NOMO-1 treated with DMSO at 0.1 percent for 48 hours (cell line): ENCODE measurements around the gene ZNF77.
A peak's percentile ranks its signal among the peaks of the same experiment; 100 is the strongest.
"Not testable (repeated sequence)": the region's sequence is repeated elsewhere in the genome, so short reads cannot be mapped to it uniquely, and the experiment has no call there.

Experiments
- DNase-seq: peaks from one replicate; lab custom pipeline; 2025; ENCODE audit not compliant: unreplicated experiment; lab: John Stamatoyannopoulos, UW

Gene ZNF77

DNA sequence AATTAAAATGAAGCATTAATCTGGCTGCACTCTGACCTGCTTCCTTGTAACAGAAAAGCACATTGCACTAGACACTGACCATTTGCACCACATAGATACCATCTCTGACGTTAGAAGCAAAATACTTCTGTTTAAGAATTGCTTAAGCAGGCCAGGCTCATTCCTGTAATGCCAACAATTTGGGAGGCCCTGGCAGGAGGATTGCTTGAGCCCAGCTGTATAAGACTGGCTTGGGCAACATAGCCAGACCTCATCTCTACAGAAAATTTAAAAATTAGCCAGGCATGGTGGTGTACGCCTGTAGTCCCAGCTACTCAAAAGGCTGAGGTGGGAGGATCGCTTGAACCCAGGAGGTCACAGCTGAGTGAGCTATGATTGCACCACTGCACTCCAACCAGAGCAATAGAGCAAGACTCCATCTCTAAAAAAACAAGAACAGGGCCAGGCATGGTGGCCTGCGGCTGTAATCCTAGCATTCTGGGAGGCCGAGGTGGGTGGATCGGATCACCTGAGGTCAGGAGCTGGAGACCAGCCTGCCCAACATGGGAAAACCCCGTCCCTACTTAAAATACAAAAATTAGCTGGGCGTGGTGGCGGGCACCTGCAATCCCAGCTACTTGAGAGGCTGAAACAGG lies 25.5 kb upstream of the ZNF77 start:
- DNase-seq = no peak

DNA sequence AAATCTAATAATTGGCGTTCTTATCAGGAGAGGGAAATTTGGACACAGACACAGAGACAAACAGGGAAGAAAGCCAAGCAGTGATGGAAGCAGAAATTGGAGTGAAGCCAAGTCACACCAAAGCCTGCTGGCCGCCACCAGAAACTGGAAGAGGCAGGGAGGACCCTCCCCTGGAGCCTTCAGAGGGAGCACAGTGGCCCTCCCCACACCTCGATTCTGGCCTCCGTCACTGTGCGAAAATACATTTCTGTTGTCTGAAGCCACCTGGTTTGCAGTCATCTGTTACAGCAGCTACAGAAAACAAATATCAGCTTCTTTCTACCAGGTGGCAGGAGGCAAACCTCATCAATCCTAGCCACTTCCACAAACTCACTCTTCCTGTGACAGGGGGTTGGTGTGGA lies 24.3 kb upstream of the ZNF77 start:
- no peak for DNase-seq

DNA sequence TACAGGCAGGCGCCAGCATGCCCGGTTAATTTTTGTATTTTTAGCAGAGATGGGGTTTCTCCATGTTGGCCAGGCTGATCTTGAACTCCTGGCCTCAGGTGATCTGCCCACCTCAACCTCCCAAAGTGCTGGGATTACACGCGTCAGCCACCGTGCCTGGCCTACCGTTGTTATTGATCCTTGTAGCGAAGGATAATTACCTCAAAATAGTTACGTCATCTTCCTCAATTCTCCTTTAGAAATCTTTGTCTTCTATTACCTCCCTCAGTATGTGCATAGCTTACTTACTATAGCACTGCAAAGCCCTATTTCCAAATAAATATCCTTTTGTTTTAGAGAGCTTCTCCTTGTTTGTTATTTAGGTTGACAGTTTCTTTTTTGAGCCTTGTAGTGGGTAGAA lies 23.2 kb upstream of the ZNF77 start:
- no peak for DNase-seq

DNA sequence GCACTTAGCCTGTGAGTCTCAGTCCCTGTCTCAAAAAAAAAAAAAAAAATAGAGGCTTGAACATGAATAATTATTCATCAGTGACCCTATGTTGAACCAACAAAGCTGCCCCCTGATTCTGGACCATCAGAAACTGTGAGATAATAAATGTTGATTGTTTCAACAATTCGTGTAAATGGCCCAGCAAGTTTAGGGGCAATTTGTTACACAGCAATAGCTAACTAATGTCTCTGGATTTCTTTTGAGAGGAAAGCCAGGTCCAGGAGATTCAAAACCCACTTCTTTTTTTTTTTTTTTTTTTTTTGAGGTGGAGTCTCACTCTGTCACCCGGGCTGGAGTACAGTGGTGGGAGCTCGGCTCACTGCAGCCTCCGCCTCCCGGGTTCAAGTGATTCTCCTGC lies 20.1 kb upstream of the ZNF77 start:
- DNase-seq = no peak

DNA sequence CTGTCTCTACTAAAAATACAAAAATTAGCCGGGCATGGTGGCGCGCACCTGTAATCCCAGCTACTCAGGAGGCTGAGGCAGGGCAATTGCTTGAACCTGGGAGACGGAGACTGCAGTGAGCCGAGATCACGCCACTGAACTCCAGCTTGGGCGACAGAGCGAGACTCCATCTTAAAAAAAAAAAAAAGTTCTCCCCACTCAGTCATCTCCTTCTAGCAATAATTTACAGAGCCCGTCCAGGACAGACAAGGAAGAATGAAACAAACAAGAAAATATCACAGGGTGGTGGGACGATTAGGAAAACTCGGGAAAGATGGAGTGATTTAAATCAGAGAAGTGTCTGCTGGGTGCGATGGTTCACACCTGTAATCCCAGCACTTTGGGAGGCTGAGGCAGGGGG lies 18.9 kb upstream of the ZNF77 start:
- DNase-seq = not testable (repeated sequence)

DNA sequence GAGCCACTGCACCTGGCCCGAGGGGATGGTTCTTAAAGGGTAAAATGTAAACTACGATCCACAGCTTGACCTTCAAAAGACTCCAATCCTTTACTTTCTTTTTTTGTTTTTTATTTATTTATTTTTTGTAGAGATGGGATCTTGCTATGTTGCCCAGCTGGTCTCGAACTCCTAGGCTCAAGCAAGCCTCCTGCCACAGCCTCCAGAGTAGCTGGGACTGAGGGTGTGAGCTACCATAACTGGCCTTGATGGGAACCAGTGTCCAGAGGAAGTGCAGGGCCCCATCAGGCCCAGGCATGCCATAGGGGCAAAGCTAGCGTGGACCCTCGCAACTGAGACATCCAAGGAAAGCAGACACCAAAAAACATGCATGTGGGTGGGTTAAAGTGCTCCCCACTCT lies 18.4 kb upstream of the ZNF77 start:
- no peak for DNase-seq

DNA sequence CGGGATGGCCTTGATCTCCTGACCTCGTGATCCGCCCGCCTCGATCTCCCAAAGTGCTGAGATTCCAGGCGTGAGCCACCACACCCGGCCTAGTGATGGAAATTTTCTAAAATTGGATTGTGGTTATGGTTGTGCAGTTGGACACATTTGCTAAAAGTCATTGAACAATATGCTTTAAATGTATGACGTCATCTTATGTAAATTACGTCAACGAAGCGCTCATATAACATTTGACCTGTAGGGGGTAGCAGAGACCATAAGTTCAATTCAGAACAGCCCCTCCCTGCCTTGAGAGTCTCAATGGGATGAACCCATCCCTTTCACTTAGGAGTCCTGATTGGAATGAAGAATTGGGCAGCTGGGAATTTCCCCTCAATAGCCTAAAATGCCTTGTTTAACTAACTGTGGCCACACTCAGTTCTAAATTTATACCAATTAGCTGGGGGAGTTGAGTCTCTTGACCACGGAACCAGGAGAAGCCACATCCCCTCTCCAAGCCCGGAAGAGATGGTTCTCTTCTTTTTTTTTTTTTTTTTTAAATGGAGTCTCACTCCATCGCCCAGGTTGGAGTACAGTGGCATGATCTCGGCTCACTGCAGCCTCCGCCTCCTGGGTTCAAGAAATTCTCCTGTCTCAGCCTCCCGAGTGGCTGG lies 17.4 kb upstream of the ZNF77 start:
- peak; percentile 59 for DNase-seq

DNA sequence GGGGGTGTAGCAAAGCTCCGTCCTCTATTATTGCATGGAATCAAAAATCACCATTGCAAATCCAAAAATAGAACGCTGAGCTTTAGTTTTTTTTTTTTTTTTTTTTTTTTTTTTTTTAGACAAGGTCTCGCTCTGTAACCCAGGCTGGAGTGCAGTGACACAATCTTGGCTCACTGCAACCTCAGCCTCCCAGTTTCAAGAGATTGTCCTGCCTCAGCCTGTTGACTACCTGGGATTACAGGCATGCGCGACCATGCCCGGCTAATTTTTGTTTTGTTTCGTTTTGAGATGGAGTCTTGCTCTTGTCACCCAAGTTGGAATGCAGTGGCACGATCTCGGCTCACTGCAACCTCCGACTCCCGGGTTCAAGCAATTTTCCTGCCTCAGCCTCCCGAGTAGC lies 15.3 kb upstream of the ZNF77 start:
- DNase-seq = no peak

DNA sequence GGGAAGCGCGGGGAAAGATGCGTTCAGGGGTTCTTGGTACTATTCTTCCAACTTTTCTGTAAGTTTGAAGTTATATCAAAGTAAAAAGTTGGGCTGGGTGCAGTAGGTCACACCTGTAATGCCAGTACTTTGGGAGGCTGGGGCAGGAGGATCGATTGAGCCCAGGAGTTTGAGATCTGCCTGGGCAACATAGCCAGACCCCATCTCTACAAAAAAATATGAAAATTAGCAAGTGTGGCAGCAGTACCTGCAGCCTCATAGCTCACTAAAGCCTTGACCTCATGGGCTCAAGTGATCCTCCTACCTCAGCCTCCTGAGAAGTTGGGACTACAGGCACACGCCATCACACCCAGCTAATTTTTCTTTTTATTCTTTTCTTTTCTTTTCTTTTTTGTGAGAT lies 12.4 kb upstream of the ZNF77 start:
- no peak for DNase-seq

DNA sequence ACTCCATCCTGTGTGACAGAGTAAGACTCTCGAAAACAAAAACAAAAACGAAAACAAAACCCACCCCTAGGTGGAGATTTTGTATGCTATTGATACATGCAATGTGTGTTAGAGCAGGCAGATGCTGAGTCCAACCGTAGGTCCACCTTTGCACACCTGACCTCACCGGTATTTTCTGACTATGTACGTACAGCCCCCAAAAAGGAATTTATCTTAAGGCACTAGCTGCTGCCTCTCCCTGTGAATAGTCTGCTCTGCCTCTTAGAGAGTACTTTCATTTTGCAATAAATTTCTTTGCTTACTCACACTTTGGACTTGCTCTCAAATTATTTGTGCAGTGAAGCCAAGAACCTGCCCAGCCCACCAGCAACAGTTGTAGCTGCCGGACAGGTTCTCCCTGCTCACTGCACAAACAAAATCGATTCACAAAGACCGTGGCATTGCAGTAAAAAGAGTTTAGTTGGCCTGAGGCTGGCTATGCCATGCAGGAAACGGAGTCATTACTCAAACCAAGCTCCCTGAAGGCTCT lies 8.2 kb upstream of the ZNF77 start:
- no peak for DNase-seq

DNA sequence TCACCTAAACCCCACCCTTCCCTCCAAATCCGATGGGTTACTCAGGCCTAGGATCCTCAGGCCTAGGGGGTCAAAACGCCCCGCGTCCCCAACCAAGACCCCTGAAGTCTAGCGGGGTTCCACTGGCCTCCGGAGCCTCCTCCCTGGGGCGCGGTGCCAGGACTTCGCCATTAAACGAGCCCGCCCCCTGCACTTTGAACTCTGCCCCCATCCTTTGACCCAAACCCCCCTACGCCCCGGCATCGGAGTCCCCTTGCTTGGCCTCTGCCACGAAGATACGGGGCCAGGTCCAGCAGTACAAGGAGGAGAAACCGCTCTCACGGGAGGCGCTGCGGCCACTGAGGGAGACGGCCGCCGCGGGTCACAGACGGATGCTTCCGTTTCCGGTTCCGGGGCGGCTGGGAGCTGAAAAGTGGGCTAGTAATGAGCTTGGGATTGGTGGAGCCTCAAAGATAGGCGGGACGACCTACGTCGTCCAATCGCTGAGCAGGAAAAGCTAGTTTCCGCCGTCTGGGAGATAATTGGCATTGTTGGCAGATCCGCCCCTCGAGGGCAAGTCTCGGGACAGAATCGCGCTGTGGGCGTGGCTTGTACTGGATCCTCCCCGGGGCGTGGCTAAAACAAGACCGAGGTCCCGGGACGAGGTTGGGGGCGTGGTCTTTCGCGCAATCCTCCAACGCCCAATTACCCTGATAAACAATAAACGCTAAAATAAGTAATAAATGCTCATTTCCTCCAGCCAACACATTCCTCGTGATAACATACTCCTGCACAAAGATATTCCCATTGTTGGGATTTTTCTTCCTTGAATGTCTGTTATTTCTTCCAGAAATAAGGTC lies 5.7 kb upstream of the ZNF77 start:
- peak; percentile 98 for DNase-seq

DNA sequence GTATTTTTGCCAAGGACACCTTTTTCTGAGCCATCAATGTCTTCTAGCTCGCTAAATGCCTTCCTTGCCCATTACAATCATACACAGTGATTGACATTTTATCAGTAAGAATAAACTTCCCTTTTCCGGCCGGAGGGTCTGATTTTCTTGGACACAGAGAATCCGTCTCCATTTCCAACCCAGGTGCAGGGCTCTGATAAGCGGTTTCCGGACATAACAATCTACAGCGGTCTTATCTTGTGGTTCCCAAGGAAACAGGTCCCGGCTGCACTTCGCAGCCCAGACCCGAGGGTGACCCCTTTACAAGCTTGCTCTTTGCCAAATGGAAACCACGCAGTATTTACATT lies 5.1 kb upstream of the ZNF77 start:
- DNase-seq = peak; percentile 34

DNA sequence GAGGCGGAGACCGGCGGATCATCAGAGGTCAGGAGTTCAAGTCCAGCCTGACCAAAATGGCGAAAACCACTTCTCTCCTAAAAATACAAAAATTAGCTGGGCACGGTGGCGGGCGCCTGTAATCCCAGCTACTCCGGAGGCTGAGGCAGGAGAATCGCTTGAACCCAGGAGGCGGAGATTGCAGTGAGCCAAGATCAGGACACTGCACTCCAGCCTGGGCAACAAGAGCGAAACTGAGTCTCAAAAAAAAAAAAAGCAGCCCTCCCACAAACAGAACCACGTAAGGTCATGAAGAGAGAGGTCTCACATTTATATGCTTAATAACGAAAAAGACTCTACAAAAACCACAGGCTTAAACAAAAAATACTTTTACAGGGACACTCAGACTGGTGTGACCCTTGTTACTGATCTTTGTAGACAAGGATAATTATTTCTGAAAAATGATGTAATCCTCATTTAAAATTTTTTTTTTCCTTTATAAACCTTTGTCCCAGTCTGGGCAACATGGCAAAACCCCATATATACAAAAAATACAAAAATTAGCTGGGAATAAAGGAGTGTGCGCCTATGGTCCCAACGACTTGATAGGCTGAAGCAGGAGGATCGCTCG lies 909 bp upstream of the ZNF77 start:
- DNase-seq = no peak

DNA sequence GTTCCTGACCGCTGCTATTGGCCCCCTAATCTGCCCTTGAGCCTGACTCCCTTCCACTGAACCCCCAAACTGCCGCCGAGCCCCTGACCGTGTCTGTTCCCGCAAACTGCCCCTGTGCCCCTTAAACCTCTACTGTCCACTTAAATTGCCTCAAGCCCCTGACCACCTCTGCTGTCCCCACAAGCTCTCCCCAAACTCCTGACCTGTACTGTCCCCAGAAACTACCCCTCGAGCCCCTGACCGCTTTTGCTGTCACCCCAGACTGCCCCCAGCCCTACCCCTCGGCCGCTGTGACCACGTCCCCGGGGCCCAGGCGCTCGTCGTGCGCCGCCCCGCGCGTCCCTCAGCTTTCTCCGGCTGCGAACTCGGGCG lies 382 bp downstream of the ZNF77 start:
- no peak for DNase-seq

DNA sequence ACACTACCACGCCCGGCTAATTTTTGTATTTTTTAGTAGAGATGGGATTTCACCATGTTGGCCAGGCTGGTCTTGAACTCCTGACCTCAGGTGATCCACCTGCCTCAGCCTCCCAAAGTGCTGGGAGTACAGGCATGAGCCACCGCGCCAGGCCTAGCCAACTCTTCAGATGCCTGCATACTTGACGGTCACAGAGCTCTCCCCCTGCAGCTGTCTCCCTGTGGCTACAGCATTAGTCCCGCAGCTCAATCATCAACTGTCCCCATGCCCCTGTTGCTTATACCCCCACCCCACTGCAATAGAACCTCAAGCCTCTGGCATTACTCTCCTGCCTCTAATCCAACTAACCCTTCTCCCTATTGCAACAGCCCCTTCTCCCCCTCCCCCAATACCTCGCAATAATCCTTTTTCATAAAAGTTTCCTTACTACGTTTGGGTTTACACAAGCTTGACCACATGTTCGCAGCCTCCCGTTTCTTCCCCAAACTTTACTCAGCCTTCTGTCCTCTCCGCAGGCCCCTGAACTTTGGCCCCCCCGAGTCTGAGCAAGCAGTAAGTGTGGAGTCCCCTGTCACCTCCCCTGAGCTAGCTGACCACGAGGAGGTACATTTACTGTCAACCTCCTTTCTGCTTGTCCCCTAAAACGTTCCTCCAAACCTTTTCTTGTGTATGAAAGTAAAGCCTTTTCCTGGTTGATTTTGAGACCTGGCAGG lies 1.7 kb downstream of the ZNF77 start:
- DNase-seq = no peak

DNA sequence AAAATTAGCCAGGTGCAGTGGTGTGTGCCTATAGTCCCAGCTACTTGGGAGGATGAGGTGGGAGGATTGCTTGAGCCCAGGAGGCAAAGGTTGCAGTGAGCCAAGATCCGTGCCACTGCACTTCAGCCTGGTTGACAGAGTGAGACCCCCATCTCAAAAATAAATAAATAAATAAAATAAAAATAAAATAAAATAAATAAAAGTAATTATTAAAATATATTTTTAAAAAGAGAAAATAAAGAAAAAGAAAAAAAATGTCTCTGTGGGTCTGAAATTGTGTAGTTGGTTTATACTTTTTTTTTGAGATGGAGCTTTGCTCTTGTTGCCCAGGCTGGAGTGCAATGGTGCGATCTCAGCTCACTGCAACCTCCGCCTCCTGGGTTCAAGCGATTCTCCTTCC lies 8.9 kb downstream of the ZNF77 start:
- DNase-seq = not testable (repeated sequence)

DNA sequence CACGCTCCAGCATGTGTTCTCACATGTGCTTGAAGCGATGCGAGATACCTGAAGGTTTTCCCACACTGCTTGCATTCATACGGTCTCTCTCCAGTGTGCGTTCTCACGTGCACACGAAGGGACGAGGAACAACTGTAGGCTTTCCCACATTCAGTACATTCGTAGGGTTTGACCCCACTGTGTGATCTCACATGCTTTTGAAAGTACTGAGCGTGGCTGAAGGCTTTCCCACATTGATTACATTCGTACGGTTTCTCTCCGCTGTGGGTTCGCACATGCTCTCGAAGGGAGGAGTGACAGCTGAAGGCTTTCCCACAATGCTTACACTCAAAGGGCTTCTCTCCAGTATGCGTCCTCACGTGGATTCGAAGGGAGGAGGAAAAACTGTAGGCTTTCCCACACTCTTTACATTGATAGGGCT lies 11.3 kb downstream of the ZNF77 start:
- no peak for DNase-seq

DNA sequence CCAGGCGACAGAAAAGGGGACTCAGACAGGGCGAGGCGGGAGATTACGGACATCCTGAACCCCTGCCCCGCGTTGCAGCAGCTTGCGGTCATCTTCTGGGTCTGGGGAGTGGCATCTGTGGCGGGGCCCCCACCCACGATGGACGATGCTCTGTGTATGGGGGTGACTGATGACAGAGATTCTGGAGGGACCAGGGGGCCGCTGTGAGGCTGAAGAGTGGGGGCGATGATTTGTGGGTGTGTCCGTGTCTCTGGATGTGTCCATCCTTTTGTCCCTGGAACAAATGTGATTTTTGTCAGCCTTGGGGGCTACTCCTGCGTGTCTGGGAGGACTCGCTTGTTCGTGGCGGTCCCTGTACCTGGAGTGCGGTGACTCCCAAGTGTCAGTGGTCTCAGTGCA lies 17.7 kb downstream of the ZNF77 start:
- DNase-seq = no peak

DNA sequence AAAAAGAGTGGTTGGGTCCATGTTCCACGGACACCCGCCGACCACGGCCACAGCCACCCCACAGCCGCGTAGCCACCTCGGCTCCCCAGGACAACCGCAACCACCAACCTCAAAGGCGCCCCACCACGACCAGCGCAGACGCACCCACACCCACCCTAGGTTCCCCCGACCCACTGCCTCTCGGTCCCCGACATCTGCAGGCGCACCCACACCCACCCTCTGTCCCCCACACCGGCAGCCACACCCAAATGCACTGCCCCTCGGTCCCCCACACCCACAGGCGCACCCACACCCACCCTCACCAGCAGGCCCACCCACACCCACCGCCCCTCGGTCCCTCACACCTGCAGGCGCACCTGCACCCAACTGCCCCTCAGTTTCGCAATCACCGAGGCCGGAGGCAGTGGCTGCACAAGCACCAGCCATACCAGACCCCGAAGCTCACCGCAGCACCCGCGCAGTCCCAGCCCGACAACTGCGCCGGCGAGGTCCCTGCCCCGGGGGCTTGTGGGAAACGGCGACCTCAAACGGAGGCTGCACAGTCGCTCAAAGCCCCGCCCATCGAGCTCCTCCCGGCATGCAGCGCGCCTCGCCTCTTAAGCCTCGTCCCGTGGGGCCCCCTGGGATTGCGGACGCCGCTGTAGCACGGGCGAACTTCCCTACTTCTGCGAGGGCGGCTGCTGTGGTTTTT lies 18.3 kb downstream of the ZNF77 start:
- DNase-seq = no peak

DNA sequence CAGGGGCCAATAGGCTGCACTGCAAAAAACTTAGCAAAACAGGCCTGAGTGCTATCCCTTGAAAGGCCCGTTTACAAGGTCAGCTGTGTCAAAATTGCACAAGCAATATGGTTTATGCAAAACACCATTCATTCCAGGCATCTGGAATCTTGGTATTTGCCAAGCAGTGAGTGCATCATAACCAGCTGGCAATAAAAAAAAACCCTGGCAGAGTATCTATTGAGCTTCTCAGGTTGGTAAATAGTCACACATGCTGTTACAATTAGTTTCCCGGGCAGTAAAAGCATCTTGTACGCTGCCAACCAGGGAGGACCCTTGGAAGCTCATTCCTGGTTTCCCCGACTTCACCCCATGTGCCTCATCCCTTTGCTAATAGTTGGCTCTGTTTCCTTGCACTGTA lies 21.3 kb downstream of the ZNF77 start:
- no peak for DNase-seq

DNA sequence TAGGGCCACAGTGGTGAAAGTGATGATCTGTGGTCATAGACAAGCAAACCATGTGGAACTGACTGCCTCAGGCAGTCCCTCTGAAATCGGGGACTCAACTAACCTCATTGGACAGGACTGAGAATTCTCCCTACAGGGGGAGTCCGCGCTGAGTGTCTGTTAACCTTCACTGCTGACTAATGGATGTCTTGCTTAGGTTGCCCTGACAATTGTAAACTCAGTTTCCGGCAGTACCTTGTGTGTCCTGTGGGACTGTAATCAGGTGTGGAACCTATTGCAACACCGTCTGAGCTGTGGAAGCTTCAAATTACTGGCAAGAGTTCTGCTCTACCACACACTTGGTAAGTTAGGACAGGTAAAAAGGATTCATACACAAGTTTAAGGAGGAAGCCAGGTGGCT lies 21.8 kb downstream of the ZNF77 start:
- no peak for DNase-seq
